HPDE6-E6E7 (cell line): ENCODE data around the gene LY6G6D.

Experiments
- DNase-seq: peaks from one replicate; pipeline ENCODE4 v3.0.0; 2011; ENCODE audit warnings: missing footprints; ENCODE audit errors: extremely low spot score

Gene LY6G6D

GRCh38 chr6:31736021-31736767 lies 21.0 kb downstream of the LY6G6D start, which contains the start of gene CLIC1:
Gene CLIC1 (minus strand): TSS chr6:31736530. CDS start chr6:31736300, 230 bp downstream.
- no peak for DNase-seq

- DNase-seq, result no peak
These were observed 21.7 kb downstream of the LY6G6D start for GRCh38 chr6:31736768-31737314.

DNA sequence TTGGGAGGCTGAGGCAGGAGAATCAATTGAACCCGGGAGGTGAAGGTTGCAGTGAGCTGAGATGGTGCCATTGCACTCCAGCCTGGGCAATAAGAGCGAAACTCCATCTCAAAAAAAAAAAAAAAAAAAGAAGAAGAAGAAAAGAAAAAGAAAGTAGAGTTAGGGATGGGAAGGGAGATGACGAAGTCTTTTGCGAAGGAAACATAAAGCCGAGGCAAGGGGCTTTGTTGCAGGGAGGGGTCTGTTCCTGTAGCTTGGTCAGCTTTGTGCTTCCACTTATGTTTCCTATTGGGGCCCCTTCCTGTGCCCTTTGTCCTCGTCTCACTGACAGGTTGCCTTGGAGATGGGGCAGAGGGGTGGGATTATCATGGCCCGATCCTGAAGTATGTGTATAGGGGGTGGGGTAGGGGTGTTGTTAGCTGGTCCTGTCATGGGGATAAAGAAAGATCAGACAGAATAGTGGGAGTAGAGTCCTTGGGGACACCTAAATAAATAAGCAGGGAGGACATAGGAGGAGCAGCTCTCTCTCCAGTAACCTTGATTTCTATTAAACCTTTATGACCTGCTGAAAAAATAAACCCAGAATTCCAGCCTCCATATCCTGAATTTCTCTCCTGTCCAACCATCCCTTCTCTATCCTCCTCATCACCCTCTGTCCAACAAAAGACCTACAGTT lies 22.3 kb downstream of the LY6G6D start:
- no peak for DNase-seq

GRCh38 chr6:31737991-31738979 lies 23.1 kb downstream of the LY6G6D start:
- DNase-seq, result peak; percentile 80

DNA sequence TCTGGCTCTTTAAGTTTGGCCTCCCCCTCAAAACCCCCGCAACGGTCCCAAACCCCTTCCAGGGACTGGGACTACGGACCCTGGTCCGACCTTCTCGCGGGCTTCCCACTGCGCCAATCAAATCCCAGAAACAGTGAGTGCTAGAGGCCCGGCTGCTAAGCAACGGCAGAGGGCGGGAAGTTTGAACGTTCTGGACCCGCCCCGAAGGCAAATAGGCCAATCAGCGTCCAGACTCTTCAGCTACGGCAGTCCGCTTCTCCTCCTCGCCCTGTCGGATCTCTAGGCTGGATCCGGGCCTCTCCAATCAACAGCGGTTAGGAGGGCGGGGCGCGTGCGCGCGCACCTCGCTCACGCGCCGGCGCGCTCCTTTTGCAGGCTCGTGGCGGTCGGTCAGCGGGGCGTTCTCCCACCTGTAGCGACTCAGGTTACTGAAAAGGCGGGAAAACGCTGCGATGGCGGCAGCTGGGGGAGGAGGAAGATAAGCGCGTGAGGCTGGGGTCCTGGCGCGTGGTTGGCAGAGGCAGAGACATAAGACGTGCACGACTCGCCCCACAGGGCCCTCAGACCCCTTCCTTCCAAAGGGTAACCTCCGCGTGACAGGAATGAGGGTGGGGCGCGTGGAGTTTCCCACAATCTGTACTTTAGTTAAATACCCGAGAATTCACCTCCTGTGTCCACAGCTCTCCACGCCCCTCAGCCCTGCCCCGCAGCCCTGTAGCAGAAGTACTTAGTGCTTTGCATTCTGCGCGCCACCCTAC lies 24.7 kb downstream of the LY6G6D start, which contains the start of gene MSH5:
MSH5 (plus strand) TSS at position 367 of the 758 bp plus-strand sequence. CDS start 462 bp downstream, outside the sequence.
- DNase-seq, result peak; percentile 98

- no peak for DNase-seq
These were observed 25.5 kb downstream of the LY6G6D start for GRCh38 chr6:31740397-31741223.

- no peak for DNase-seq
These were observed 26.7 kb downstream of the LY6G6D start for GRCh38 chr6:31741815-31742214.

GRCh38 chr6:31742894-31743293 lies 27.7 kb downstream of the LY6G6D start:
- DNase-seq, result no peak

GRCh38 chr6:31744422-31744821 lies 29.3 kb downstream of the LY6G6D start:
- DNase-seq, result no peak

GRCh38 chr6:31749301-31750036 lies 34.3 kb downstream of the LY6G6D start:
- no peak for DNase-seq

DNA sequence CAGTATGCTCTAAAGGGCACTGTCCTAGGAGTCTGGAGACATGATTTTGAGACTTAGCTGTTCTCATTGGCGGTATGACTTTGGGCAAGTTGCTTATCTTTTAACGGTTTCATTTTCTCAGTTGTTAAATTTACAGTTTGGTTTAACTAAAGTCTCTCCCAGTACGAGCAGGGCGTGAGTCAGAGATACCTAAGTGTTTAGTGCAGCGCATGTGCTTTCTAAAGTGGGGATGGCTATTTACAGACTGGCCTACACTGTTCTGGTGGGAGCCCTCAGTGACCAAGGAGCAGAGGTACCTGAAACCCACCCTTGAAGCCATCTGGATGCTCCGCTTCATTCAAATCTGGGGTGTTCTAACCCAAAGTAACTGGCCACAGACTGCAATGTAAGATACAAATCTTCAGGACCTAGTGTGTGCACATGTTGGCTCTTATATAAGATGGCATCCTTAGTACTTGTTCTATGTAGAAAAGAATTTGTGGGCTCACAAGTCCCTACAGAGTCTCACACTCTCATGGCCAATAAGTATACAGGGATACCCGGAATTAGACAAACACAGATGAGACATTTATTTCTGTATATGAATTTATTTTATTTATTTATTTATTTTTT lies 35.4 kb downstream of the LY6G6D start:
- no peak for DNase-seq

- DNase-seq, result no peak
These were observed 37.7 kb downstream of the LY6G6D start for GRCh38 chr6:31752739-31753319.

DNA sequence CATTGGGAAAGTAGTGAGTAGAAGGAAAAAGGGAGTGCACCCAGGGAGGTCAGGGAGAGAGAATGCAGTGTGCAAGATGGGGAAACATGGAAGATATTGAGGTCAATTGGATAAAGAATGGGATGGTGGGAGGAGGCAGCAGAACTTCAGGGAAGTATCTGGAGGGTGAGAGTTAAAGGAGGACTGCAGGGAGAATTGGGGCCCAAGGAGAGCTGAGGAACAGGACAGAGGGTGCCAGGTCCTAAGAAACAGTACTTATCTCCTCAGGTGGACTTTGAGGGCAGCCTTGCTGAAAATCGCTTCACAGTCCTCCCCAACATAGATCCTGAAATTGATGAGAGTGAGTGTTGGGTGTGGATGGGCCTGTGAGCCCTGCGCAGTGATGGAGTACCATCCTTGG lies 43.1 kb downstream of the LY6G6D start:
- no peak for DNase-seq

DNA sequence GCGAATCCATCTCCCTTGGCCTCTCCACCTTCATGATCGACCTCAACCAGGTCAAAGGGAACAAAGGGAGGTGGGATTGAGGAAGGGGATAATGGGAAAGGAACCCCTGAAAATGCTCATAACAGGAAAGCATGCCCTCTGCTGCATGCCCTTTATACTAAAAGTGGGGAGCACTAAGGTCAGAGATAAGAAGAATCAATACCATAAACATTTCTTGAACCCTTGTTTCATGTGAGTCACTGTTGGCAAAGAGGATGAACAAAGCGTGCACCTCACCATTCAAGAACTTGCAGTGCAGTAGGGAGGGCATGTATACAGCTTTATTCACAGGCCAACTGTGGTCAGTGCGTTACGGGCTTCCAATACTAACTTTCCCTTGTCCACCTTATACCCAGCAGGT lies 45.6 kb downstream of the LY6G6D start:
- no peak for DNase-seq

- DNase-seq, result no peak
These were observed 46.2 kb downstream of the LY6G6D start for GRCh38 chr6:31761343-31761742.

- no peak for DNase-seq
These were observed 47.2 kb downstream of the LY6G6D start, which contains the start of gene SAPCD1 for GRCh38 chr6:31762356-31762755. Gene SAPCD1 (plus strand): TSS chr6:31762656. CDS start chr6:31763055, 399 bp downstream.

GRCh38 chr6:31762878-31763618 lies 47.9 kb downstream of the LY6G6D start:
- DNase-seq, result no peak

DNA sequence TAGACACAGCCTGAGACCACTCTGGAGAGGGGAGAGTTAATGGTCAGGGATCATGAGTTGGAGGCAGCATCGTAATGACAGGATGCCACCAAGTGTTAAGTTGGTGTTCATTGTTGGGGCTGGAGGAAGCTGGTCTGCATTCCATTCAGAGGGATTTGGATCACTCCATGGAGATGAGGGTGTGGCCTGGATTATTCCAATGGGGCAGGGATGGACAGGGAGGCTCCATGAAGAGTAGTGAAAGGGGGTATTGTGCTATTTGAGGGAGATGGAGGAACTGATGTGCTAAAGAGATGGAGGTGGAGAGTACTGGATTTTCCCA lies 48.4 kb downstream of the LY6G6D start:
- DNase-seq, result no peak
